Heart left ventricle (tissue), 13 donors: ENCODE measurements around the gene LRPAP1.
"Not testable (repeated sequence)": the region's sequence is repeated elsewhere in the genome, so short reads cannot be mapped to it uniquely, and the experiment has no call there.

Experiments used
- CTCF ChIP-seq, 12 donors: fragments of 200-600 bp; sonication (generic) in 4 of 12; IDR thresholded peaks; one replicate each; pipeline versions ENCODE4 v1.5.0 to v1.8.0; 2018 to 2022; ENCODE audit warnings: antibody characterized with exemption in 12 of 12, mild to moderate bottlenecking in 5 of 12
- POLR2A ChIP-seq, 2 donors: fragments of 450-650 bp; IDR thresholded peaks; one replicate each; pipeline ENCODE4 v1.6.1; 2017; ENCODE audit warnings: antibody characterized with exemption in 2 of 2, mild to moderate bottlenecking in 2 of 2, moderate library complexity in 2 of 2
- donor health status: ischemic (EF 13 %, LVEDD 7.1; RV severe dilation, severe dysfunction).
- donor health status: DM: no; HTN: yes; CAD: no.
- donor health status: DM: no; HTN: no; CAD: no.
- donor health status: ischemic (EF 25% LVEDD 6.9; RV normal size, moderate dysfunction).
- donor health status: ischemic (EF 25% LVEDD 5.7; RV mildly dilated, moderate dysfunction).
- donor health status: ischemic (EF 35%, LVEDD 5.7; RV mildly dilated, moderate dysfunction).
- donor health status: nonischemic (EF 11% LVEDD 7.7; RV severe dilation, severe dysfunction).
- donor health status: DM: yes; HTN: yes; CAD: no.
- donor health status: PGD.
- donor health status: ischemic (EF 29% LVEDD 5.4; RV normal size, mild dysfunction).
- donor health status: nonischemic (EF 23%, LVEDD 6.1; RV moderate dilation, normal function).

DNA sequence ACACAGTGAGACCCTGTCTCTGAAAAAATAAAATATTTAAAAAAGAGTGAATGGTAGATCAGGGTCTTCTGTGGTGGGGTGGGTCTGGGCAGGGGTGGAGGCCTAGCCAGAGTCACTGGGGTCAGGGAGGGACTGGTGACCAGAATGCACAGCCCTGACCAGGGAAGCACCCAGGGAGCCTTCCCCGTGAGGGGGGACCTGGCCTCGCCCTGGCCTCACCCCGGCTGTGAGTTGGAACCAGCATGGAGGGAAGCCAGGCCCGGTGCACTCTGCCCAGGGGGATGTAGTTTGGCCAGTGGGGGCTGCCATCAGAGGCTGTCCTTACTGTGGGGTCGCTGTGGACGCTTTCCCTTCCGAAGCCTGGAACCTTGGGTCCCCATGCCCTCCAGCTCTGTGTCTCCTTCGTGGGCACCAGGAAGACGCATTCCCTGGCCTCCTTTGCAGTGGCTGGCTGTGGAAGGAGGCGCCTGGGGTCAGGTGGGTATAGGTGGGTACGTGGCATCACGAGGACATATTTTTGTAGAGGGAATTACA, 18.6 kb upstream of the LRPAP1 start:
- not testable (repeated sequence) for TF ChIP-seq CTCF, POLR2A (IDR thresholded peaks at IDR 0.05)
